ENCODE data around the gene UBE2Q1. TPM values are rescaled to one million over a fixed set of nuclear protein-coding genes. Genes with fewer than 3 reads are reported as not detected.

The UBE2Q1 gene
- 30.2 and 32.6 TPM in 2 replicates for total RNA-seq (2014; rRNA removed; shearing (Covaris generic))

DNA sequence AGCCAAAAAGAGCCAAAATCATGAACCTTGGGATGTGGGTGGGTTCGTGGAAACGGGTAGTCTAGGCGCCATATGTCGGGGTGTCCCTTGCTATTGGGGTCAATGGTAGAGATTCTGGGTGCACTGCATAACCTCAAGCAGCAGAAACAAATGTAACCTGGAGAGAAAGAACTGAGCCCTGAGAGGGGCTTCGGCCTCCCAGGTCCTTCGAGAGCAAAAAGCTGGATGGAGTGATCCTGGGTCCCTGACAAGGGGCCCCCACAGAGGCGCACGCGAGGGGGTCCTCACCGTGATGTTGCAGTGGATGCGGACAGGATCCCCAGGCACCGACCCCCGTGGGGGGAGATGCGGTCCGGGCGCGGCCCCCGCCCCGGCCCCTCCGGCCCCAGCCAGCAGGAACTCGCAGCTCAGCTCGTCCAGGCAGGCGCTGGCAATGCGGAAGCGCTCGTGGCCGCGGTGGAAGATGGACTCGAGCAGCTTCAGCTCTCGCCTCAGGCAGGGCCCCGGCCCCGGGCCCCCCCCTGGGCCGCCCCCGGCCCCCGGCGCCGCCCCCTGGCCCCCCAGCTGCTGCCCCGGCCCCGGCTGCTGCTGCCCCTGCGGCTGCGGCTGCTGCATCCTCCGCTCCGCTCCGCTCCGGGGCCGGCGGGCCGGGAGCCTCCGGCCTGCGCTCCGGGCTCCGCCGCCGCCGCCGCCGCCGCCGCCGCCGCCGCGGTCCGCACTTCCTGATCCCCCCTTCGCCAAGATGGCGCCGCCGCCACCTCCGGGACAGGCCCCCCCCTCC lies at the start of gene UBE2Q1:
Gene UBE2Q1 (minus strand): TSS at position 724 of the 781 bp plus-strand sequence. CDS start 109 bp downstream, at position 615.
- Histone ChIP-seq H3K4me3 (peak within 1 kb of the TSS; percentile 89), H3K4me1 (peaks cover 2% of the 10 kb centered on the region; the same call in 1 of the 2 replicates), H3K27ac (peak within 1 kb of the TSS; percentile 65), H3K9me3 (replicated peaks) (no peaks in the 10 kb centered on the region), H3K27me3 (no peaks in the 10 kb centered on the region), H3K36me3 (peaks cover 29% of the 10 kb centered on the region)
- DNase-seq: peak; percentile 40 to 49

DNA sequence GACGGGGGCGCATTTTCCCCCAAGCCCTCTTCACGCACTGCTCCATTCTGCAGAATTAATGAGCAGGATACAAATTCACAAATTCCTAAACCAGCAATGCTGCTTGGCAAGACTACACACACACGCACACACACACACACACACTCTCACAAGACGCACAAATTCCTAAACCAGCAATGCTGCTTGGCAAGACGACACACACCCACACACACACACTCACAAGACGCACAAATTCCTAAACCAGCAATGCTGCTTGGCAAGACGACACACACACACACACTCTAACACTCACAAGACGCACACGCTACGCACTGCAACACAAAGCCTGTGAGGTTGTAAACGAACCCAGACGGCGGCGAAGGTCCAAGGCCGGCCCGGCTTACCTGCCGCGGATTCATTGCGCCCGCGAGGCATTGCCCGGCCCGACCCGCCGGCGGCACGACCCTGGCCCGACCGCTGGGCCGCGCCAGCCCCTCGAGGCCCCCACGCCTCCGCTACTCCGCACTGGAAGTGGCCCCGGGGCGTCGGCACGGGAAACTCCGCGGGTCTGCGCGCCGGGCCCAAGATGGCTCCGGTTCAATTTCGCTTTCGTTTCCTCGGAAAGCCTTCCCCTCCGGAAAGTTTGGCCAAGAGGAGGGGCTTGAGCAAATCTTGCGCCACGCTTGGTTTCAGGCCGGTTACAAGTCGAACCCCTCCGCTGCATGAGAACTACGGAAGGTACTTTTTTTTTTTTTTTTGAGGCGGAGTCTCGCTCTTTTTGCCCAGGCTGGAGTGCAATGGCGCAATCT lies 49.3 kb upstream of the UBE2Q1 start, which contains the start of gene ADAR:
Gene ADAR (minus strand): TSS at position 578 of the 788 bp plus-strand sequence. CDS start 180 bp downstream, at position 398.
- peak; percentile 84 to 85 for DNase-seq
- H3K36me3 ChIP-seq: peaks cover 6% of the 10 kb centered on the region
- H3K4me1 ChIP-seq: peaks cover 16% of the 10 kb centered on the region
- H3K9me3 ChIP-seq (replicated peaks): no peaks in the 10 kb centered on the region
- no peaks in the 10 kb centered on the region for H3K27me3 ChIP-seq
- H3K27ac ChIP-seq: peak within 1 kb of the TSS; percentile 93
- H3K4me3 ChIP-seq: peak within 1 kb of the TSS; percentile 99

DNA sequence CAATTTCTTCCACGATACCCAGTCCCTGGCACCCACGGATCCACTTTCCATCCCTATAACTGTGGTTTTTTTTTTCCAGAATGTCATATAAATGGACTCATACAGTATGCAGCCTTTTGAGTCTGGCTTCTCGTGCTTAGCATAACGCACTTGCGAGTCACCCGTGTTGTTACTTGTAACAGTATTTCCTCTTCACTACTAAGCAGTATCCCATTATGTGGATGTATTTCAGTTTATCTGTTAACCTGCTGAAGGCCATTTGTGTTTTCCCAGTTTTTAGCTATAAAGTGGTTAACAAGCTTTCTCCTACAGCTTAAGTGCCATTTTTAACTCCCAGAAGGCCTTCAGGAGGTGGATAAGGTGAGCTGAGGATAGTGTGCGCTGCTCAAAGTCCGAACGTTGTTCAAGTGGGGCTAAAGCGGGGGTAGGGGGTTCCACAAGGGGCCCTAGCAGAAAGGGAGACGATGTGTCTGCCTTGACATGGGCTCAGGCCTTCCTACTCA lies 48.7 kb upstream of the UBE2Q1 start:
- Histone ChIP-seq H3K27me3 (no peaks in the 10 kb centered on the region), H3K4me1 (peaks cover 16% of the 10 kb centered on the region), H3K27ac (peak overlapping the region; percentile 93), H3K4me3 (peak overlapping the region; percentile 99), H3K9me3 (replicated peaks) (no peaks in the 10 kb centered on the region), H3K36me3 (peaks cover 11% of the 10 kb centered on the region)
- DNase-seq: no peak

DNA sequence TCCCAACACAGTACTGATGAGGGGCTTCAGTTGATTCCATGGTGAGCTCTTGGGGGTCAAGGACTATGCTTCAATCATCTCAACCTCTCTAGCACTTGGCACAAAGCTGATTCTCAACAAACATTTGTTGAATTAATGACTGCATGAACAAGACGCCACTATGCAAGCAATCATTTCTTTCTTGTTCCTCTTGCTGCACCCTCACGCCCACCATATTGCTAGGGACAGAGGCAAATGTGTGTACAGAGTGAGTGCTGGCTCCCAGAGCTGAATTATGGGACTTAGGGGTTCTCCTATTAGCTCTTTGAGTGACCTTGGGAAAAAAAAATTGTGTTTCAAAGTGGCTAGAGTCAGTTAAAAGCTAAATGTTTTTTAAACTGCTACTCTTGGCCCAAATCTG lies 47.1 kb upstream of the UBE2Q1 start:
- no peaks in the 10 kb centered on the region for H3K9me3 ChIP-seq (replicated peaks)
- H3K27ac ChIP-seq: no peak overlapping the region
- peaks cover 24% of the 10 kb centered on the region for H3K36me3 ChIP-seq
- no peak for DNase-seq
- H3K4me3 ChIP-seq: no peak overlapping the region
- no peaks in the 10 kb centered on the region for H3K27me3 ChIP-seq
- H3K4me1 ChIP-seq: peaks cover 8% of the 10 kb centered on the region

DNA sequence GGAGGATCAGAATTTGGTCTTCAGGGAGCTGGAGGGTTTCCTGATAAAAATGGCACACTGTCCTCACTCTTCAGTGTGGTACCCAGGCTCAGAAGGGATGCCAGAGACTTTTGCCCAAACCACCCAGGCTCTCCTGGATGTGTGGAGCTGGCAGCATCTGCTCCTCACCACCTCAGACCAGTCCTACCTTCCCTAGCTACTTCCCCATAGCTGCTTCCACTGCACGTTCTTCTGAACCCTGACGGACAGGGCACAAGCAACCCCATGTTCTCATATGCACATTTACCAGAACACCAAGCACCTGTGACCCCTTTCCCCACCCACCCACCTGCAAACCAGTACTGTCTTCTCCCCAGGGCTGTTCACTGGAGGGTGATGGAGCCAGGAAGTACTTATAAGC lies 44.9 kb upstream of the UBE2Q1 start:
- H3K9me3 ChIP-seq (replicated peaks): no peaks in the 10 kb centered on the region
- no peak overlapping the region for H3K4me3 ChIP-seq
- H3K27ac ChIP-seq: no peak overlapping the region
- no peaks in the 10 kb centered on the region for H3K27me3 ChIP-seq
- H3K36me3 ChIP-seq: peaks cover 33% of the 10 kb centered on the region
- no peak for DNase-seq
- peaks cover 3% of the 10 kb centered on the region; the same call in 1 of the 2 replicates for H3K4me1 ChIP-seq

DNA sequence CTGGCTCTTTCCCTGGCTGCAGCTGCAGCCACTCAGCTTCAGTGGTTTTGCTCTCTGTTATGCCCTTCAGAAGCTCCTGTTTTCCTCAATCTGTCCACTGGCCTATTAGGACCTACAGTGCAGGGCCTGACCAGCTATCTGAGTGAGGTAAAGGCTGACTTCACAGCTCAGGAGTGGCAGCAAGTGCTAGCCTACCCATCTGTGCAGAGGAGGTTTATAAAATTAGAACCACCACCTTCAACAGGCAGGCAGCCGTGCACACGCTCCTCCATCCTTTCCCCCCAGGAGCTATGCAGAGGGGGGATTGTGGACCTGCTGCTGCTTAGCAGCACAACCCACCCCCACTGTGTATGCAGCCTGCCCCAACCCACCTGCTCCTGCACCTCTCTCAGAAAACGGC lies 41.2 kb upstream of the UBE2Q1 start:
- Histone ChIP-seq H3K27ac (no peak overlapping the region), H3K9me3 (replicated peaks) (no peaks in the 10 kb centered on the region), H3K27me3 (no peaks in the 10 kb centered on the region), H3K4me1 (no peaks in the 10 kb centered on the region), H3K36me3 (peaks cover 63% of the 10 kb centered on the region), H3K4me3 (no peak overlapping the region)
- no peak for DNase-seq

DNA sequence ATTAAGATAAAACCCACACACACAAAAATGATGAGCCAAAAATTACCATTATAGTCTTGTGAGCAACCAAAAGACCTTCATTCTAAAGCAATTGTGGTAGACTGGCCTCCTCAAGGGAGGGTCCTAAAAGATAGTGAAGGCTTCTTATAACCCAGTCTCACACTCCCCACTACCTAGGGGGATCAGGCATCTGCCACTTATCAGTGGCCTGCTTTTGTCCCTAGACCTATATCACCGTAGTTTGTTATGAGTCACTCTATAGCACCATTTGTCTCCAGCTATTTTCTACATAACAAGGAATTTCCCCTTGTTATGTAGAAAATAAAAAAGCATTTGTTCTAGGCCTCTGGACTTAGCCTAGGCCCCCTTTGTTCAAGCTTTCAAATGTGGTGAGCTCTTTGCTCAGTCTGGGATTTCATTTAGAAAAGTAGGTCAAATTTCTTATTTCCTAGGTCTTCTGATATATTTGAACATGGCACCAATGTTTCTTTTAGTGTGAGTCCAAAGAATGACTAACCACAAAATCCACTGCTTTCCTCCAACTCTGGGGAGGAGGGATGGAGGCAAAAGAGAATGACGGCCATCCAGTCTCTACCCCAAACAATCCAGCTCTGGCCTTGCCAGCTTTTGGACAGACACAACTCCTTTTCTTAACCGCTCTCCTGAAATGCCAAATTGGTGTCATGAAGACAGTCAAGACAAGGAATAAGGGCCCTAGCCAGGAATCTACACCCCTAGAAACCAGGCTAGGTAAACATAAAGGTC lies 40.6 kb upstream of the UBE2Q1 start:
- H3K4me3 ChIP-seq: no peak overlapping the region
- no peaks in the 10 kb centered on the region for H3K9me3 ChIP-seq (replicated peaks)
- no peaks in the 10 kb centered on the region for H3K4me1 ChIP-seq
- DNase-seq: no peak
- no peaks in the 10 kb centered on the region for H3K27me3 ChIP-seq
- H3K27ac ChIP-seq: no peak overlapping the region
- peaks cover 69% of the 10 kb centered on the region for H3K36me3 ChIP-seq

DNA sequence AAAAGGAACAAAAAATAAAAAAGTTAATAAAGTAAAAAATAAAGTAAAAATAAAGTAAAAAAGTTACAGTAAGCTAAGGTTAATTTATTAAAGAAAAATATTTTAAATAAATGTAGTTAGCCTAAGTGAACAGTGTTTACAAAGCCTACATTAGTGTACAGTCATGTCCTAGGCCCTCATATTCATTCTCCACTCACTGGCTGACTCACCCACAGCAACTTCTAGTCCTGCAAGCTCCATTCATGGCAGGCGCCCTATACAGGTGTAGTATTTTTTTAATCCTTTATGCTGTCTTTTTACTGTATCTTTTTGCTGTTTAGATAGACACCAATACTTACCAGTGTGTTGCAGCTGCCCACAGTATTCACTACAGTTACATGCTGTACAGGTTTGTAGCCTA lies 37.2 kb upstream of the UBE2Q1 start:
- Histone ChIP-seq H3K4me1 (no peaks in the 10 kb centered on the region), H3K4me3 (no peak overlapping the region), H3K9me3 (replicated peaks) (no peaks in the 10 kb centered on the region), H3K27ac (no peak overlapping the region), H3K27me3 (no peaks in the 10 kb centered on the region), H3K36me3 (peaks cover 76% of the 10 kb centered on the region)
- no peak for DNase-seq

DNA sequence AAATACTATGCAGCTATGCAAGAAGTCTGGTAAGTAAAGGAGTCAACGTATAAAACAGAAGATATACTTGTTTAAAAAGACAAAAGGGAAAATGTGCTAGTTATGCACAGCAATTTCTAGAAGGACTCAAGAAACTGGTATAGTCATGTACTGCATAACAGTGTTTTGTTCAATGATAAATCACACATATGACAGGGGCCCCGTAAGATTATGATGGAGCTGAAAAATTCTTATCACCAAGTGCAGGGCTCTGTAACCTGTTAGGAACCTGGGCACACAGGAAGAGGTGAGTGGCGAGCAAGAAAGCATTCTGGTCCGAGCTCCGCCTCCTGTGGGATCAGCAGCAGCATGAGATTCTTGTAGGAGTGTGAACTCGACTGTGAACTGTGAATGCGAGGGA lies 36.3 kb upstream of the UBE2Q1 start:
- Histone ChIP-seq H3K9me3 (replicated peaks) (no peaks in the 10 kb centered on the region), H3K4me1 (no peaks in the 10 kb centered on the region), H3K36me3 (peaks cover 81% of the 10 kb centered on the region), H3K27me3 (no peaks in the 10 kb centered on the region), H3K4me3 (no peak overlapping the region), H3K27ac (no peak overlapping the region)
- DNase-seq: no peak

DNA sequence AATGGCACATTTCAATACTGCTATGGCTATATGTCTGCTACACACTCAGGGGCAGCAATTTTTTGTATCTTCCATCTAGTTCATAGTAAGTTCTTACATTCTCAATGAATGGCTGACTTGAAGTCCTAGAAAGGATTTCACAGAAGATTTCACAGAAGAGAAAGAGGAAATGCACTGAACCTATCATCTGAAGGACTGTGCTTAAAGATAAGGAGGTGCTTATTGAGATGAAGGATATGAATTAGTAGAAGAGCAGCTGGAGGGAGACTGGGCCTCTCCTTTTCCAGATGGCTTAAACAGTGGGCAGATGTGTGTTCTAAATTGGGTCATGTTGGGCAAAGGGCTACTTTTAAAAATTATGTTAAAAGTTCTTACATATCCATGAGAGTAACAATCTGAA lies 34.9 kb upstream of the UBE2Q1 start:
- DNase-seq: no peak
- no peak overlapping the region for H3K27ac ChIP-seq
- peaks cover 88% of the 10 kb centered on the region for H3K36me3 ChIP-seq
- no peaks in the 10 kb centered on the region for H3K27me3 ChIP-seq
- H3K4me3 ChIP-seq: no peak overlapping the region
- H3K9me3 ChIP-seq (replicated peaks): no peaks in the 10 kb centered on the region
- no peaks in the 10 kb centered on the region for H3K4me1 ChIP-seq

DNA sequence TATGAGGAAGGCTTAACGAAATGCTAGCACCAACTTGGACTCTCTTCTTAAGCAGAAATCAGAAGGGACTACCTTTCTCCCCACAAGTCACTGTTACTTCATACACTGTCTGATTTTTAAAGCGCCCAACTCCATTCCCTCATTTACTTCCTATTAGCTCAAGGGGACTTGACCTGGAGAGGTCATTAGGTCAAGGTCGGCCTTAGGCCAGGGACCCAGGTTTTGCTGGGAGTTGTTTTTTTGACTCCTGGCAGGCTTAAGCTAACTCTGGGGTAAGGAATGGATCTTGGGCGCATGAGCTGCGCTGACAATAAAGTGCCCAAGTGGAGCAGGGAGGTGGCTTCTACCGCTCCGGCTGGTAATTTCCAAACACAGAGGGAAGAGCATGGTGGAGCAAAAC lies 32.7 kb upstream of the UBE2Q1 start:
- H3K9me3 ChIP-seq (replicated peaks): no peaks in the 10 kb centered on the region
- peaks cover 87% of the 10 kb centered on the region for H3K36me3 ChIP-seq
- DNase-seq: no peak
- no peak overlapping the region for H3K4me3 ChIP-seq
- H3K27me3 ChIP-seq: no peaks in the 10 kb centered on the region
- H3K4me1 ChIP-seq: no peaks in the 10 kb centered on the region
- no peak overlapping the region for H3K27ac ChIP-seq

DNA sequence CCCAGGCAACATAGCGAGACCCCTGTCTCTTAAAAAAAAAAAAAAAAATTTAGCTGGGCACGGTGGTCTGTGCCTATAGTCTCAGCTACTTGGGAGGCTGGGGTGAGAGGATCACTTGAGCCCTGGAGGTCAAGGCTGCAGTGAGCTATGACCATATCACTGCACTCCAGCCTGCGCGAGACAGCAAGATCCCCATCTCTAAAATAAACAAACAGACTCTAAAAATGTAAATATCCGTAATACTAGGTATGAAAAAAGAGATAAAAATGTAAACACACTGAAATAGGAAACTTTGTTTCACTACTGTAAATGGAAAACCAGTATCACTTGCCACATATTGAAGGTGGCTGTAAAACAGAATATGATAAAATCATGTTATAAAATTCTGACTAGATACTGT lies 32.3 kb upstream of the UBE2Q1 start:
- no peak for DNase-seq
- Histone ChIP-seq H3K4me1 (no peaks in the 10 kb centered on the region), H3K36me3 (peaks cover 87% of the 10 kb centered on the region)

DNA sequence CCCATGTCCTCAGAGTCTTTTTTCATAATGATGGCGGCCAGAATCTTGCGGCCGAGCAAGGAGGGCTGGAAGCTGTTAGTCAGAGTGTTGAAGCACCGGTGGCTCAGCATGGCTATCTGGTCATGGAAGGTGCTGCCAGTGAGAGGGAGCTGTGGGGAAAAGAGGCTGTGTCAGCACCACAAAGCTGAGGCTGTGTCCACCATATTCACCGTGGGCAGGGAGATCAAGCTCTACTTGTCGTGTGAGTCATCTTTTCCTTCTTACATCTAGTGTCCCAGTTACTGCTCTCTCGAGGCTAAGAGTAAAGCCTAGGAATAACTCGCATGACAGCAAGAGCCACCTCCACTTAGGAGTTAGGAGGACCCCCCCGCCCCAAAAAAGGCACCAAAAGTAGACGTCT lies 31.3 kb upstream of the UBE2Q1 start:
- Histone ChIP-seq H3K4me1 (peaks cover 7% of the 10 kb centered on the region), H3K4me3 (no peak overlapping the region), H3K27ac (no peak overlapping the region), H3K27me3 (no peaks in the 10 kb centered on the region), H3K36me3 (peaks cover 86% of the 10 kb centered on the region), H3K9me3 (replicated peaks) (no peaks in the 10 kb centered on the region)
- no peak for DNase-seq

More for the DNA sequence above, 32.3 kb upstream of the UBE2Q1 start:
- Histone ChIP-seq H3K27ac (no peak overlapping the region), H3K4me3 (no peak overlapping the region), H3K9me3 (replicated peaks) (no peaks in the 10 kb centered on the region), H3K27me3 (no peaks in the 10 kb centered on the region)

DNA sequence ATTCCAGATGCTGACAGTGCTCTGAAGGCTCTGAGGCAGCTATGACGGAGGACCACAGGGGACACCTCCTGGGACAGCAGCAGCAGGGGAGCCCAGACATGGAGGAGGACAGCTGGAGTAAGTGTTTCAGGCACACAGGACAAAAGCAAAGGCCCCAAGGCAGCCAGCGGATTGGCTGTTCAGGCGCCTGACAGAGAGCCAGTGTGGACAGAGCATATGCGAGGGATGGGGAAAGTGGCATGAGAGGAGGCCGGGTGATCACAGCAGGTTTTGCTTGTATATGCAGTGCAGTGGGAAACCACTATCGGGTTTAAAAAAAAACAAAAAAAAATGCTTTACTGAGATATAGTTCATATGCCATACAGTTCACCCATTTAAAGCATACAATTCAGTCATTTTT lies 28.2 kb upstream of the UBE2Q1 start:
- DNase-seq: no peak
- no peak overlapping the region for H3K27ac ChIP-seq

More for the DNA sequence above, 28.2 kb upstream of the UBE2Q1 start:
- Histone ChIP-seq H3K4me3 (no peak overlapping the region), H3K9me3 (replicated peaks) (no peaks in the 10 kb centered on the region), H3K4me1 (peaks cover 22% of the 10 kb centered on the region), H3K27me3 (no peaks in the 10 kb centered on the region), H3K36me3 (peaks cover 79% of the 10 kb centered on the region)

All from SJCRH30 (cell line).